Endodermal cell (in vitro differentiated cells): ENCODE results near the gene DUSP16. TPM values are rescaled to one million over a fixed set of nuclear protein-coding genes. Genes with fewer than 3 reads are reported as not detected.

Experiments used
- DNase-seq: peaks from one replicate; pipeline ENCODE4 v3.0.0-alpha.2; 2017
- H3K27ac ChIP-seq: 2 replicates; pipeline ENCODE4 v1.5.1; 2013; ENCODE audit warnings: mild to moderate bottlenecking, low read depth, low read length, moderate library complexity
- H3K27me3 ChIP-seq: 2 replicates; pipeline ENCODE4 v1.6.1; 2013; ENCODE audit warnings: mild to moderate bottlenecking, low read length, moderate library complexity; ENCODE audit not compliant: insufficient read depth, control insufficient read depth, poor library complexity, severe bottlenecking
- H3K36me3 ChIP-seq: 2 replicates; pipeline ENCODE4 v1.7.0; 2013; ENCODE audit warnings: mild to moderate bottlenecking, low read length, moderate library complexity; ENCODE audit not compliant: control insufficient read depth, insufficient read depth
- H3K4me1 ChIP-seq: one replicate; pipeline ENCODE4 v1.7.0; 2013; ENCODE audit warnings: low read length; ENCODE audit not compliant: control insufficient read depth, insufficient read depth
- H3K4me3 ChIP-seq: 2 replicates; pipeline ENCODE4 v1.5.1; 2013; ENCODE audit warnings: mild to moderate bottlenecking, low read length, moderate library complexity
- H3K9ac ChIP-seq: 2 replicates; pipeline ENCODE4 v1.6.1; 2013; ENCODE audit warnings: mild to moderate bottlenecking, low read length, moderate library complexity; ENCODE audit not compliant: poor library complexity, severe bottlenecking; ENCODE audit errors: extremely low read depth
- H3K9me3 ChIP-seq: 2 replicates; pipeline ENCODE4 v1.6.1; 2013; ENCODE audit warnings: mild to moderate bottlenecking, low read length, moderate library complexity; ENCODE audit not compliant: control insufficient read depth
- H3K27ac Mint-ChIP-seq: 2 replicates; pipeline ENCODE4 v1.8.0; 2020; ENCODE audit warnings: mixed read lengths
- H3K27me3 Mint-ChIP-seq: 2 replicates; pipeline ENCODE4 v1.8.0; 2021; ENCODE audit warnings: mild to moderate bottlenecking, mixed read lengths; ENCODE audit not compliant: insufficient read depth
- H3K36me3 Mint-ChIP-seq: 2 replicates; pipeline ENCODE4 v1.8.0; 2020; ENCODE audit warnings: low read depth, mixed read lengths
- H3K4me1 Mint-ChIP-seq: 2 replicates; pipeline ENCODE4 v1.8.0; 2020; ENCODE audit warnings: mixed read lengths
- H3K4me3 Mint-ChIP-seq: 2 replicates; pipeline ENCODE4 v1.8.0; 2020; ENCODE audit warnings: mild to moderate bottlenecking, moderate library complexity, mixed read lengths
- H3K9me3 Mint-ChIP-seq: 2 replicates; pipeline ENCODE4 v1.8.0; 2020; ENCODE audit warnings: mild to moderate bottlenecking, mixed read lengths
- WGBS, 2 experiments: methylation state at CpG; one replicate each; pipeline versions ENCODE4 v1.1.5 to v1.1.7; 2013; ENCODE audit warnings: missing lambda C conversion rate in 2 of 2, mixed read lengths in 1 of 2; ENCODE audit not compliant: insufficient coverage in 1 of 2, insufficient read length in 1 of 2; 5-methylcytosine and 5-hydroxymethylcytosine counted together
- total RNA-seq, 2 donors: library from RNA; stranded (reverse); fragmentation: NEBNext Ultra II Directional in 1 of 2; extraction: Animal tissue kit (Norgen Biotek cat#: 25700) in 1 of 2; gene quantifications; 2 replicates in 1 of 2; 3 replicates in 1 of 2; pipeline ENCODE4 v1.2.1, GENCODE V29; 2021
- TF ChIP-seq, protein P1 (sequence below): fragments of 200-600 bp; sonication (generic); conservative IDR thresholded peaks from 2 replicates; pipeline ENCODE4 v1.5.0; 2021; ENCODE audit warnings: antibody characterized with exemption, mild to moderate bottlenecking

Gene DUSP16
- total RNA-seq, 2 donors from 2014 or later = 28.1 to 42.5 TPM

DNA sequence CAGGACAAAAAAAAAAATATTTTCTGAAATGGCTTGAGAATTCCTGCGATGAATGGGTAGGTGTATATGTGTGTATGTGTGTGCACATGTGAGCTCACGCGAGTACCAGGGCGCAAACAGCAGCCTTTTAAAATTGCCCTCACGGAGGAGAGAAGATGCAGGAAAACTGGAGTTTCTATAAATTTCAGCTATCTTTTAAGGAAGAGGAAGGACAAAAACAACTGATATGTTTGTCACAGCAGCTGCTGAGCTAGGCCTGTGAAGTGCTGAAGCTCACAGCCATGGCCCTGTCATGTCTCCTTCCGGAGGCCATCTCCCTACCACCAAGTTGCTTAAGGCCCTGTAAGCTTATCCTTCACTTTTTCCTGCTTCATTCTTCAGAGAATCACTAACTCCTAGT is 40.8 kb downstream of the DUSP16 start:
- DNase-seq = no peak
- WGBS, 2 experiments = 77 to 90% methylated on average over 6 of the region's 6 CpGs
- Mint-ChIP-seq H3K4me3 (no peak overlapping the region), H3K36me3 (peaks cover 22% of the 10 kb centered on the region), H3K9me3 (no peaks in the 10 kb centered on the region), H3K27ac (peak overlapping the region; percentile 18), H3K4me1 (peaks cover 69% of the 10 kb centered on the region), H3K27me3 (no peaks in the 10 kb centered on the region)
- H3K9me3 ChIP-seq = no peaks in the 10 kb centered on the region
- H3K4me1 ChIP-seq = peaks cover 27% of the 10 kb centered on the region
- H3K27ac ChIP-seq = no peak overlapping the region
- TF ChIP-seq, protein P1, sequence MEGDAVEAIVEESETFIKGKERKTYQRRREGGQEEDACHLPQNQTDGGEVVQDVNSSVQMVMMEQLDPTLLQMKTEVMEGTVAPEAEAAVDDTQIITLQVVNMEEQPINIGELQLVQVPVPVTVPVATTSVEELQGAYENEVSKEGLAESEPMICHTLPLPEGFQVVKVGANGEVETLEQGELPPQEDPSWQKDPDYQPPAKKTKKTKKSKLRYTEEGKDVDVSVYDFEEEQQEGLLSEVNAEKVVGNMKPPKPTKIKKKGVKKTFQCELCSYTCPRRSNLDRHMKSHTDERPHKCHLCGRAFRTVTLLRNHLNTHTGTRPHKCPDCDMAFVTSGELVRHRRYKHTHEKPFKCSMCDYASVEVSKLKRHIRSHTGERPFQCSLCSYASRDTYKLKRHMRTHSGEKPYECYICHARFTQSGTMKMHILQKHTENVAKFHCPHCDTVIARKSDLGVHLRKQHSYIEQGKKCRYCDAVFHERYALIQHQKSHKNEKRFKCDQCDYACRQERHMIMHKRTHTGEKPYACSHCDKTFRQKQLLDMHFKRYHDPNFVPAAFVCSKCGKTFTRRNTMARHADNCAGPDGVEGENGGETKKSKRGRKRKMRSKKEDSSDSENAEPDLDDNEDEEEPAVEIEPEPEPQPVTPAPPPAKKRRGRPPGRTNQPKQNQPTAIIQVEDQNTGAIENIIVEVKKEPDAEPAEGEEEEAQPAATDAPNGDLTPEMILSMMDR = no peak
- H3K4me3 ChIP-seq = no peak overlapping the region
- peaks cover 25% of the 10 kb centered on the region for H3K36me3 ChIP-seq
- H3K9ac ChIP-seq = no peak overlapping the region
- no peaks in the 10 kb centered on the region for H3K27me3 ChIP-seq

DNA sequence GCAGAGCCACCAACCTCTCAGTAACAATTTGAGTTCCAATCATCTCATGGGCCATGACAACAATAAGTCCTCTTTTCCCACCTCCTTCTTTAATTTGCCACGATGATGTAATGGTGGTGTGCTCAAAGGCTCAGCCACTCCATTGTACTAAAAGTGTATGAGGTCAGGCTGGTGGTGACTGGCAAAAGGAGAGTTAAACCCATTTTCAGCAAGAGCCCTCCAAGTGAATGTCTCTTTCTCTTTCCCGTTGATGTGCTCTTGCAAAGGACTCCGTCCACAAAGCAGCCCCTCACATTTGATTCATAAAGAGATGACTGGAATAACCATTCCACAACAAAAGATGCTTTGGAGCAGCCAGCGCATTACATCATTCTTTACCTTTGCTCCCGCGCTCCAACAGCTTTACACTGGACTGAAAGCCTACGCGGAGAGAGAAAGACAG is 41.6 kb downstream of the DUSP16 start:
- Histone ChIP-seq H3K4me3 (no peak overlapping the region), H3K4me1 (peaks cover 20% of the 10 kb centered on the region), H3K9ac (no peak overlapping the region), H3K27ac (peak overlapping the region; percentile 78), H3K9me3 (no peaks in the 10 kb centered on the region), H3K27me3 (no peaks in the 10 kb centered on the region), H3K36me3 (peaks cover 28% of the 10 kb centered on the region)
- no peaks in the 10 kb centered on the region for H3K9me3 Mint-ChIP-seq
- WGBS, 2 experiments = 90 to 100% methylated on average over 1 to 8 of the region's 8 CpGs
- no peak overlapping the region for H3K4me3 Mint-ChIP-seq
- H3K36me3 Mint-ChIP-seq = peaks cover 24% of the 10 kb centered on the region
- no peaks in the 10 kb centered on the region for H3K27me3 Mint-ChIP-seq
- TF ChIP-seq, protein P1 = no peak
- H3K4me1 Mint-ChIP-seq = peaks cover 66% of the 10 kb centered on the region
- peak overlapping the region; percentile 2 for H3K27ac Mint-ChIP-seq
- DNase-seq = no peak

DNA sequence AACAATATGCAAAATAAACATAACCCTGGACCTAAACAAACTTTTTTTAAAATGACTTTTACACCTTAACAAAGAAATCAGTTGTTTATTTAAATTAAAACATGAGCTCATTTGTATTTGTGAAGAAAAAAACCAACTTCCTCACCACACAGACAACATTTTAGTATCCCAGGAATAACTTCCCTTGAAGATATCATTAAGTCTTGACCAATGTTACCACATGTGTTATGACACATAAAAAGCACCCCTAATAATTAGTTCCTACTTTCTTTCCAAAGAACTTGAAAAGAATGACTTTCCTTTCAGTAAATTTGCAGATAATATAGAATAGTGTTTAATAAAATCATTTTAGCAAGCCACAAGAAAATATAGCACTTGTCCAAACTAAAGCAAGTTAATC is 42.4 kb downstream of the DUSP16 start:
- no peak for DNase-seq
- H3K36me3 Mint-ChIP-seq = peaks cover 27% of the 10 kb centered on the region
- H3K27me3 Mint-ChIP-seq = no peaks in the 10 kb centered on the region
- H3K27ac Mint-ChIP-seq = no peak overlapping the region
- no peak overlapping the region for H3K4me3 ChIP-seq
- H3K36me3 ChIP-seq = peaks cover 28% of the 10 kb centered on the region
- no peaks in the 10 kb centered on the region for H3K9me3 Mint-ChIP-seq
- TF ChIP-seq, protein P1 = no peak
- H3K4me1 ChIP-seq = peaks cover 20% of the 10 kb centered on the region
- H3K4me1 Mint-ChIP-seq = peaks cover 62% of the 10 kb centered on the region
- no peaks in the 10 kb centered on the region for H3K27me3 ChIP-seq
- no peak overlapping the region for H3K4me3 Mint-ChIP-seq
- H3K27ac ChIP-seq = no peak overlapping the region
- no peak overlapping the region for H3K9ac ChIP-seq
- H3K9me3 ChIP-seq = no peaks in the 10 kb centered on the region
